GM12892 (cell line): Measurements from ENCODE around the gene SLC66A2.

Source experiments
- POLR2A ChIP-seq: IDR thresholded peaks from 2 replicates; pipeline ENCODE4 v1.6.1; 2011; ENCODE audit warnings: low read depth, low read length, control low read depth
- POLR2AphosphoS5 ChIP-seq: IDR thresholded peaks from 2 replicates; pipeline ENCODE4 v1.6.1; 2011; ENCODE audit warnings: low read depth, low read length, control low read depth
- TAF1 ChIP-seq: IDR thresholded peaks from 2 replicates; pipeline ENCODE4 v1.6.1; 2011; ENCODE audit warnings: low read depth, mild to moderate bottlenecking, control low read depth, low read length, borderline replicate concordance

- TF ChIP-seq POLR2A, result no peak
- no peak for TF ChIP-seq POLR2AphosphoS5
- TF ChIP-seq TAF1, result no peak
These were observed 7.8 kb downstream of the SLC66A2 start for GRCh38 chr18:79943608-79944125.
